ENCODE measurements around the gene C12orf57.

C12orf57 gene

GRCh38 chr12:6917491-6918231 is 26.2 kb upstream of the C12orf57 start:
- in situ Hi-C loops (cut with MboI; ENCODE audit: low sequenced_read_pairs) = no loop called here

DNA sequence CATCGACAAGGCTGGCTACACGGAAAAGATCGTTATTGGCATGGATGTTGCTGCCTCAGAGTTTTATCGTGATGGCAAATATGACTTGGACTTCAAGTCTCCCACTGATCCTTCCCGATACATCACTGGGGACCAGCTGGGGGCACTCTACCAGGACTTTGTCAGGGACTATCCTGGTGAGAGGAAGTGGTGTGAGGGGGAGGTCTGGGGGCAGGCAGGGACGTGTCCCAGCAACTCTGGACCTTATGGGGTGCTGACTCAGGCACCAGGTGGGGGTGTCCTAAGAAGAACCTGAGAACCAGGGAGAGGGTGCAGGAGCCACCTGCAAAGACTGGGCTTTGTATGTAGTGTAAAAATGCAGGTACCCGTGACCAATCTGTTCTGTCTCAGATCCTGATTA is 24.2 kb upstream of the C12orf57 start:
- in situ Hi-C loops (cut with MboI; ENCODE audit: low sequenced_read_pairs) = no loop called here

- in situ Hi-C loops (cut with MboI; ENCODE audit: low sequenced_read_pairs) = no loop called here
These were observed 22.3 kb upstream of the C12orf57 start for GRCh38 chr12:6921539-6921938.

DNA sequence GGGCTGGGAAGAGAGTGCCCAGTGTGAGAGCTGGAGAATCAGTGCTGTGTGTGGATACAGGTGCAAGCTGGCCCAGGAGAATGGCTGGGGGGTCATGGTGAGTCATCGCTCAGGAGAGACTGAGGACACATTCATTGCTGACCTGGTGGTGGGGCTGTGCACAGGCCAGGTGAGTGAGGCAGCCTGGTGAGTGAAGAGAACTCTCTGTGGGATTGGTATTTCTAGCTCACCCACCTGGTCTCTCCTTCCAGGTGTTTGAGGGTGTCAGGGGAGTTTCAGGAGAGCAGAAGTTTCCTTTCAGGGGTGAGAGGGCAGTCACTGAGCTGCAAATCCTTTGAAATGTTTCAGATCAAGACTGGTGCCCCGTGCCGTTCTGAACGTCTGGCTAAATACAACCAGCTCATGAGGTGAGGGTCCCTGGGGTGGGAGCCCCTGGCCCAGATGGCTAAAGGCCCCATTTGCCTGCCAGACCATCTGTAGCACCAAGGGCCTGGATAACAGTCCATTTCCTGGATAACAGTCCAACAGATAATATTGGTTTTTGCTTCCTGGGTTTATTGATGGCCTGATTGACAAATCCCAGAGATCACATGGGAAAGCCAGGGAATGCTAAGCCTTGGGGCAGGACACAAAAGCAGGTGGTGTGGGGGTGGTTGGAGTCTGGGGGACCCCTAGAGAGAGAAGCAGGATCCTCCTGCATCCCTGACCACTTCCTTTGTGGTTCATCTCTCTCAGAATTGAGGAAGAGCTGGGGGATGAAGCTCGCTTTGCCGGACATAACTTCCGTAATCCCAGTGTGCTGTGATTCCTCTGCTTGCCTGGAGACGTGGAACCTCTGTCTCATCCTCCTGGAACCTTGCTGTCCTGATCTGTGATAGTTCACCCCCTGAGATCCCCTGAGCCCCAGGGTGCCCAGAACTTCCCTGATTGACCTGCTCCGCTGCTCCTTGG is 21.6 kb upstream of the C12orf57 start:
- in situ Hi-C loops (cut with MboI; ENCODE audit: low sequenced_read_pairs) = no loop called here

- in situ Hi-C loops (cut with MboI; ENCODE audit: low sequenced_read_pairs) = no loop called here
These were observed 20.7 kb upstream of the C12orf57 start for GRCh38 chr12:6923003-6923732.

DNA sequence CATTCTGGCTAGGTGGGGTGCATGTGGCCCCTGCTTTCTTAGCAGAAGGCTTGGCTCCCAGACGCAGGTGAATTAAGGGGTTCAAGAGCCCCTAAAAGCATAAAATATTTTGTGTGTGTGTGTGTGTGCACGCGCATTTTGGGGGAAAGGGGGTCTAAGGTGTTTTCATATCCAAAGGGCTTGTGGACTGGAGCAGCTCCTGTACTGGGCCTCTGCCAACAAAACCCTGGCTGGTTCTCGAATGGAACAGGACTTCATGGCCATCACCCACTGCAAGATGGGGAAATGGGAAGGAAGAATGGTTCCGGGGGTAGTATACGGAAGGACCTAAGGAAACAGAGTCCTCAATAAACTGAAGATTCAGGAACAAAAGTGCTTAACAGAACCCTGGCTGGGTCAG is 20.0 kb upstream of the C12orf57 start:
- in situ Hi-C loops (cut with MboI; ENCODE audit: low sequenced_read_pairs) = no loop called here

GRCh38 chr12:6925239-6925539 is 18.6 kb upstream of the C12orf57 start:
- in situ Hi-C loops (cut with MboI; ENCODE audit: low sequenced_read_pairs) = no loop called here

DNA sequence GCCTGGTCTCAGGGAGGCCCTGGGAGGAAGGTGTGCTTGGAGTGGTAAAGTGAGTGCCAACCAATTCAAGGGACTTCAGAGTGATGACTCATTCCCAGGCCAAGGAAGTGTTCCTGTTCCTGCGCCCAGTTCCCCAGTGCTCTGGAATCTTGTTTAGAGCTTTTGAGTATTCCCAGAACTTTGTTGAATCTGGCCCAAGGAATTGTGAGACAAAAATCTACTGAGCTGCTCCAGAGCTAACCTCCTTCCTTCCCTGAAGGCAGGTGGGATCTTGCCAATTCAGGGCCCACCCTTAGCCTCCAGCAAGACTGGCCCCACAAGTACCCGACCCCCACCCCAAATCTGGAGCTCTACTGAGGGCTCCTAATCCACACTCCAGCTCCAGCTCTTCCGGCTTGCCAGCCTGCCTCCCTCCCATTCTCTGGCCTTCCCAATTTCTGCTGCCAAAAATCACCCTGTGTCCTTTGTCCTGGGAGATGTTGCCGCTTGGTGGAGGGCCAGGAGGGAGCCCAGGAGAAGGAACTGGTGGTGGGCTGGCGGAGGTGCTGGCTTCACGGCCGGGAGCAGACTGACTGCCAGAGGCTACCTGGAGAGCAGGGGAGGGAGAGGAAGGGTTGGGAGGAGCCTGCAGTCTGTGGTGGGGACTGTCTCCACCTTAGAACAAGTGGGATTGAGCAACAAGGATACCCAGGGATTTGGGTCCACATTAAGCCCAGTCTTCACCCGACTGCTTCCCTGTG is 18.1 kb upstream of the C12orf57 start:
- in situ Hi-C loops (cut with MboI; ENCODE audit: low sequenced_read_pairs) = no loop called here

GRCh38 chr12:6927379-6928021 is 16.3 kb upstream of the C12orf57 start, which contains the start of gene ATN1:
TSS of gene ATN1 (plus strand) at chr12:6927959. CDS start at chr12:6934002, 6,043 bp downstream.
- in situ Hi-C loops (cut with MboI; ENCODE audit: low sequenced_read_pairs) = no loop called here

DNA sequence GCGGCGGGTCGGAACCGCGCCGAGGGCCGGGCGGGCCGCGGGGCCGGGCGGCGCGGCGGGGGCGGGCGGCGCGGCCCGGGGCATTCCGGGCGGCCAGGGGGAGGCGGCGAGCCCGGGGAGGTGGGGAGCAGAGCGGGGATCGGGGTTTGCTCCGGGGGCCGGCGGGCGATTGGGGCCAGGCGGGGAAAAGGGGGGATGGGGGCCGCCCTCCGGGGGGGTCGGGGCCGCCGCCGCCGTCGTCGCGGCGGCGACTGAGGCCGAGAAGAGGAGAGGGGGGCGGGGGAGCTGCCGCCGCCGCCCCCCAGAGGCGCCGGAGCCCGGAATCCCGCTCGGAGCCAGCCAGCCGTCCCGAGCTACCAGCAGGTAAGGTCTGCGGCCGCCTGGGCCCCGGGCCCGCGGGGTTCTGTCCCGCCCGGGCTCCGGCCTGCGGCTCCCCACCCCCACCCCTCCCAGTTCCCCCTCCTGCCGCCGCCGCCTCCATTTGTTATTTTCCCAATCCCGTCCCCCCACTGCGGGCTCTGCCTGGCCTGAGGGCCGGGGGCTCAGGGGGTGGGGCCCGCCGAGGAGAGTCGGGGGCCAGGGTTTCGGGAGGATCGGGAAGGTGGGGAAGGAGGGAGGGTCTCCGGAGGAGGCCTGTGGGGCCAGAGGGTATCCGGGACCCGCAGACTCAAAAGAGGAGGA is 15.7 kb upstream of the C12orf57 start:
- in situ Hi-C loops (cut with MboI; ENCODE audit: low sequenced_read_pairs) = no loop called here

DNA sequence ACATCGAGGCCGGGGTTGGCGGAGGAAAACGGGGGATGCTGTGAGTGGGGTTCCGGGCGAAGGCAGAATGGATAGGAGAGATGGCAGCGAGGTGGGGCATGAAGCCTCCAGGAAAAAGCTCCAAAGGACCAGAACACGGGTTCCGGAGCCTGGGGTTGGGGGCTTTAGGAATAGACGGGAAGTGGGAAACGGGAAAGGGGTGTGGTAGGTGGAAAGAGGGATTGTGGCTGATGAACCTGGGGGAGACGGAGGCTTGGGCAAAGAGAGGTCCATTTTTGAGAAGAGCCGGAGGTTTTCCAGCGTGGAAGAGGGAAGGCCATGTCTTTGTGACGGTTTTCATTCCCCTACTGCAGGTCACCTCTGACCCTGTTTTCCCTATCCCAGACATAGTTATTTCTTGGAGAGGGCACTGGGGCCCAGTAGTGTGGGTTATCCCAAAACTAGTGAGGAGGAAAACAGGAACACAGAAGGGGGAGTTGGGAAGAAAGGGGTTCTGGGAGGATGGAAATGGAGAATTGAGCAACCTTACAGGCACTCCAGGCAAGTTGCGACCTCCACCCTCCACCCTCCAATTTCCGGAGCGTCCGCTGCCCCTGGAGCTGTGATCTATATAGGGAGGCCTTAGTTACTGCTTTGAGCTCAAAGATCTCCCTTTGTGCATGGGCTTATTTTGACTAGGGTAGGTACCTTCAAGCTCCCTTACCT is 15.0 kb upstream of the C12orf57 start:
- in situ Hi-C loops (cut with MboI; ENCODE audit: low sequenced_read_pairs) = no loop called here

- in situ Hi-C loops (cut with MboI; ENCODE audit: low sequenced_read_pairs) = no loop called here
These were observed 14.1 kb upstream of the C12orf57 start for GRCh38 chr12:6929466-6930452.

- in situ Hi-C loops (cut with MboI; ENCODE audit: low sequenced_read_pairs) = no loop called here
These were observed 11.1 kb upstream of the C12orf57 start for GRCh38 chr12:6932766-6933165.

DNA sequence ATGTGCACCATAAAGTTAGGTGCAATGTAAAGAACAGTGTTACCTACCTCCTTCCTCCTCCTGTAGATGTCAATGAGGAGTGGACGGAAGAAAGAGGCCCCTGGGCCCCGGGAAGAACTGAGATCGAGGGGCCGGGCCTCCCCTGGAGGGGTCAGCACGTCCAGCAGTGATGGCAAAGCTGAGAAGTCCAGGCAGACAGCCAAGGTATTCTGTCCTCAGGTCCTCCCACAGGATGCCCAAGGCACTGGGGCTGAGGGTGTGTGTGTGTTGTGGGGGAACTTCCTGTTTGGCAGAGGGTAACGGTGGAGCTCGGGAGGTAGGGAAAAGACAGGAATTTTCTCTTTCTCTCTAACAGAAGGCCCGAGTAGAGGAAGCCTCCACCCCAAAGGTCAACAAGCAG is 9.7 kb upstream of the C12orf57 start:
- in situ Hi-C loops (cut with MboI; ENCODE audit: low sequenced_read_pairs) = no loop called here

DNA sequence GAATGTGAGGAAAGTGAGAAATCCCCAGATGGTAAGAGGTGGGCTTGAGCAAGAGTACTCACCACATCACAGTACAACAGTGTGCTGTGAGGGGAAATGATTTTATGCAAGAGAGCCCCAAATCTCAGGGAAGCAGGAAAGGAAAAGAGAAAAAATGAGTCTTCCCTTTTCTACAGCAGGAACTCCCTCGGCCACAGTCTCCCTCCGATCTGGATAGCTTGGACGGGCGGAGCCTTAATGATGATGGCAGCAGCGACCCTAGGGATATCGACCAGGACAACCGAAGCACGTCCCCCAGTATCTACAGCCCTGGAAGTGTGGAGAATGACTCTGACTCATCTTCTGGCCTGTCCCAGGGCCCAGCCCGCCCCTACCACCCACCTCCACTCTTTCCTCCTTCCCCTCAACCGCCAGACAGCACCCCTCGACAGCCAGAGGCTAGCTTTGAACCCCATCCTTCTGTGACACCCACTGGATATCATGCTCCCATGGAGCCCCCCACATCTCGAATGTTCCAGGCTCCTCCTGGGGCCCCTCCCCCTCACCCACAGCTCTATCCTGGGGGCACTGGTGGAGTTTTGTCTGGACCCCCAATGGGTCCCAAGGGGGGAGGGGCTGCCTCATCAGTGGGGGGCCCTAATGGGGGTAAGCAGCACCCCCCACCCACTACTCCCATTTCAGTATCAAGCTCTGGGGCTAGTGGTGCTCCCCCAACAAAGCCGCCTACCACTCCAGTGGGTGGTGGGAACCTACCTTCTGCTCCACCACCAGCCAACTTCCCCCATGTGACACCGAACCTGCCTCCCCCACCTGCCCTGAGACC is 8.2 kb upstream of the C12orf57 start:
- in situ Hi-C loops (cut with MboI; ENCODE audit: low sequenced_read_pairs) = no loop called here

DNA sequence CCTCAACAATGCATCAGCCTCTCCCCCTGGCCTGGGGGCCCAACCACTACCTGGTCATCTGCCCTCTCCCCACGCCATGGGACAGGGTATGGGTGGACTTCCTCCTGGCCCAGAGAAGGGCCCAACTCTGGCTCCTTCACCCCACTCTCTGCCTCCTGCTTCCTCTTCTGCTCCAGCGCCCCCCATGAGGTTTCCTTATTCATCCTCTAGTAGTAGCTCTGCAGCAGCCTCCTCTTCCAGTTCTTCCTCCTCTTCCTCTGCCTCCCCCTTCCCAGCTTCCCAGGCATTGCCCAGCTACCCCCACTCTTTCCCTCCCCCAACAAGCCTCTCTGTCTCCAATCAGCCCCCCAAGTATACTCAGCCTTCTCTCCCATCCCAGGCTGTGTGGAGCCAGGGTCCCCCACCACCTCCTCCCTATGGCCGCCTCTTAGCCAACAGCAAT is 7.6 kb upstream of the C12orf57 start:
- in situ Hi-C loops (cut with MboI; ENCODE audit: low sequenced_read_pairs) = no loop called here
